GM12873 (cell line): ENCODE measurements around the gene COX20.

Experiments used
- CTCF ChIP-seq: IDR thresholded peaks from 2 replicates; pipeline ENCODE4 v1.5.1; 2012; ENCODE audit warnings: low read depth, mild to moderate bottlenecking, moderate library complexity, low read length, control low read depth; ENCODE audit not compliant: insufficient read depth; ENCODE audit errors: missing control alignments

Gene COX20

GRCh38 chr1:244826712-244827111 is 8.7 kb upstream of the COX20 start:
- TF ChIP-seq CTCF = no peak

- no peak for TF ChIP-seq CTCF
Observed at GRCh38 chr1:244830639-244831038, 4.8 kb upstream of the COX20 start.

- TF ChIP-seq CTCF = peak; percentile 36
Observed at GRCh38 chr1:244833734-244834542, 1.5 kb upstream of the COX20 start.

- TF ChIP-seq CTCF = no peak
Observed at GRCh38 chr1:244834543-244835275, 749 bp upstream of the COX20 start.

GRCh38 chr1:244836135-244836521 is 670 bp downstream of the COX20 start:
- TF ChIP-seq CTCF = no peak

- TF ChIP-seq CTCF = no peak
Observed at GRCh38 chr1:244836584-244836983, 1.1 kb downstream of the COX20 start.

- no peak for TF ChIP-seq CTCF
Observed at GRCh38 chr1:244837597-244838258, 2.3 kb downstream of the COX20 start.
